A673 (cell line): ENCODE results near the gene CEND1.

Source experiments
- CTCF ChIP-seq: fragments of 300-800, 200-600 bp; sonication (generic); conservative IDR thresholded peaks from 2 replicates; pipeline ENCODE4 v1.5.1; 2017; ENCODE audit warnings: low read depth, mild to moderate bottlenecking, antibody characterized with exemption, low read length, moderate library complexity, mixed read lengths
- EZH2 ChIP-seq: fragments of 200-600 bp; sonication (generic); IDR thresholded peaks from 2 replicates; pipeline ENCODE4 v1.6.1; 2017; ENCODE audit warnings: borderline replicate concordance, low read depth, mild to moderate bottlenecking, mixed read lengths, antibody characterized with exemption, low read length; ENCODE audit not compliant: poor library complexity, severe bottlenecking

- TF ChIP-seq CTCF (no peak), EZH2 (no peak)
Observed at GRCh38 chr11:760236-760635, 29.7 kb downstream of the CEND1 start.
